H9 (cell line): ENCODE results near the gene CLMP. TPM values are rescaled to one million over a fixed set of nuclear protein-coding genes. Genes with fewer than 3 reads are reported as not detected.

Experiments
- DNase-seq: peaks from one replicate; pipeline ENCODE4 v3.0.0-alpha.2; 2017
- H2AFZ ChIP-seq: one replicate; pipeline ENCODE4 v1.6.1; 2013; ENCODE audit warnings: mild to moderate bottlenecking, low read length, control low read depth, moderate library complexity
- H2AK5ac ChIP-seq: 2 replicates; pipeline ENCODE4 v1.6.1; 2013; ENCODE audit warnings: low read length, control low read depth, mixed read lengths; ENCODE audit not compliant: insufficient read length
- H2BK120ac ChIP-seq: one replicate; pipeline ENCODE4 v1.6.1; 2013; ENCODE audit warnings: low read depth, mild to moderate bottlenecking, low read length, control low read depth, inconsistent platforms; ENCODE audit not compliant: poor library complexity, severe bottlenecking
- H2BK12ac ChIP-seq: 2 replicates; pipeline ENCODE4 v1.6.1; 2013; ENCODE audit warnings: low read length, control low read depth, mixed read lengths, low read depth; ENCODE audit not compliant: insufficient read length
- H2BK15ac ChIP-seq: 2 replicates; pipeline ENCODE4 v1.6.1; 2013; ENCODE audit warnings: low read depth, low read length, control low read depth
- H2BK20ac ChIP-seq: one replicate; pipeline ENCODE4 v1.6.1; 2013; ENCODE audit warnings: low read depth, mild to moderate bottlenecking, low read length, control low read depth, inconsistent platforms; ENCODE audit not compliant: poor library complexity, severe bottlenecking
- H2BK5ac ChIP-seq: 2 replicates; pipeline ENCODE4 v1.6.1; 2013; ENCODE audit warnings: low read length, control low read depth, mixed read lengths; ENCODE audit not compliant: insufficient read length
- H3K14ac ChIP-seq: 2 replicates; pipeline ENCODE4 v1.6.1; 2013; ENCODE audit warnings: low read length, control low read depth; ENCODE audit not compliant: insufficient read depth
- H3K18ac ChIP-seq: 2 replicates; pipeline ENCODE4 v1.6.1; 2013; ENCODE audit warnings: low read depth, mild to moderate bottlenecking, mixed read lengths, low read length, control low read depth; ENCODE audit not compliant: insufficient read length
- H3K23ac ChIP-seq: 2 replicates; pipeline ENCODE4 v1.6.1; 2013; ENCODE audit warnings: low read length, control low read depth, mixed read lengths, low read depth; ENCODE audit not compliant: insufficient read length
- H3K23me2 ChIP-seq: 2 replicates; pipeline ENCODE4 v1.6.1; 2013; ENCODE audit warnings: low read depth, mild to moderate bottlenecking, mixed read lengths, low read length, control low read depth; ENCODE audit not compliant: insufficient read length, poor library complexity, severe bottlenecking
- H3K27ac ChIP-seq: 2 replicates; pipeline ENCODE4 v1.5.1; 2013; ENCODE audit warnings: low read length, control low read depth, mixed read lengths, low read depth; ENCODE audit not compliant: insufficient read length
- H3K27me3 ChIP-seq: 2 replicates; pipeline ENCODE4 v1.6.1; 2013; ENCODE audit warnings: low read length, control low read depth, inconsistent platforms; ENCODE audit not compliant: insufficient read depth
- H3K4ac ChIP-seq: 2 replicates; pipeline ENCODE4 v1.6.1; 2013; ENCODE audit warnings: low read depth, mild to moderate bottlenecking, control low read depth, inconsistent platforms, low read length, moderate library complexity
- H3K4me1 ChIP-seq: 2 replicates; pipeline ENCODE4 v1.6.1; 2013; ENCODE audit warnings: low read length, control low read depth, inconsistent platforms; ENCODE audit not compliant: insufficient read depth
- H3K4me2 ChIP-seq: 2 replicates; pipeline ENCODE4 v1.6.1; 2013; ENCODE audit warnings: low read length, control low read depth, mixed read lengths; ENCODE audit not compliant: insufficient read length, insufficient read depth
- H3K56ac ChIP-seq: 2 replicates; pipeline ENCODE4 v1.6.1; 2013; ENCODE audit warnings: low read depth, mild to moderate bottlenecking, mixed read lengths, low read length, control low read depth; ENCODE audit not compliant: insufficient read length
- H3K79me1 ChIP-seq: 2 replicates; pipeline ENCODE4 v1.6.1; 2013; ENCODE audit warnings: low read depth, mild to moderate bottlenecking, moderate library complexity, low read length, control low read depth, inconsistent platforms; ENCODE audit not compliant: insufficient read depth, poor library complexity, severe bottlenecking
- H3K79me2 ChIP-seq: 2 replicates; pipeline ENCODE4 v1.6.1; 2013; ENCODE audit warnings: low read length, control low read depth, inconsistent platforms; ENCODE audit not compliant: insufficient read depth
- H3K9ac ChIP-seq: 2 replicates; pipeline ENCODE4 v1.6.1; 2013; ENCODE audit warnings: low read length, control low read depth, mixed read lengths; ENCODE audit not compliant: insufficient read length; ENCODE audit errors: extremely low read depth
- H3K9me3 ChIP-seq: one replicate; pipeline ENCODE4 v1.6.1; 2013; ENCODE audit warnings: low read depth, low read length, inconsistent platforms; ENCODE audit not compliant: control insufficient read depth
- H3T11ph ChIP-seq: one replicate; pipeline ENCODE4 v1.6.1; 2013; ENCODE audit warnings: mild to moderate bottlenecking, low read length, control low read depth, inconsistent platforms
- H4K20me1 ChIP-seq: one replicate; pipeline ENCODE4 v1.6.1; 2013; ENCODE audit not compliant: control insufficient read depth, insufficient read length, insufficient read depth
- H4K5ac ChIP-seq: 2 replicates; pipeline ENCODE4 v1.6.1; 2013; ENCODE audit warnings: low read depth, mild to moderate bottlenecking, mixed read lengths, low read length, control low read depth; ENCODE audit not compliant: insufficient read length
- H4K8ac ChIP-seq: replicated peaks from 2 replicates; pipeline ENCODE4 v1.6.1; 2013; ENCODE audit warnings: low read length, control low read depth, mixed read lengths, low read depth; ENCODE audit not compliant: insufficient read length
- H4K91ac ChIP-seq: 2 replicates; pipeline ENCODE4 v1.6.1; 2013; ENCODE audit warnings: low read depth, mild to moderate bottlenecking, moderate library complexity, mixed read lengths, low read length, control low read depth; ENCODE audit not compliant: insufficient read length
- H3K27ac Mint-ChIP-seq, 3 experiments: 2 replicates in 2 of 3; 3 replicates in 1 of 3; pipeline ENCODE4 v1.8.0; 2020 to 2021; ENCODE audit warnings: mixed read lengths in 3 of 3, mild to moderate bottlenecking in 1 of 3, moderate library complexity in 1 of 3
- H3K27me3 Mint-ChIP-seq: 2 replicates; pipeline ENCODE4 v1.8.0; 2021; ENCODE audit warnings: low read depth, mild to moderate bottlenecking, moderate library complexity, mixed read lengths
- H3K36me3 Mint-ChIP-seq, 3 experiments: 2 replicates in 2 of 3; 3 replicates in 1 of 3; pipeline ENCODE4 v1.8.0; 2020 to 2021; ENCODE audit warnings: low read depth in 3 of 3, mixed read lengths in 3 of 3; ENCODE audit not compliant: insufficient read depth in 1 of 3
- H3K4me1 Mint-ChIP-seq, 2 experiments: 2 replicates each; pipeline ENCODE4 v1.8.0; 2020; ENCODE audit warnings: mixed read lengths in 2 of 2
- H3K4me3 Mint-ChIP-seq, 2 experiments: 2 replicates in 1 of 2; 3 replicates in 1 of 2; pipeline ENCODE4 v1.8.0; 2020 to 2021; ENCODE audit warnings: mild to moderate bottlenecking in 2 of 2, mixed read lengths in 2 of 2, moderate library complexity in 1 of 2
- H3K9me3 Mint-ChIP-seq, 2 experiments: 2 replicates in 1 of 2; 3 replicates in 1 of 2; pipeline ENCODE4 v1.8.0; 2020; ENCODE audit warnings: mild to moderate bottlenecking in 2 of 2, mixed read lengths in 2 of 2, moderate library complexity in 1 of 2
- CTCF ChIP-seq: fragments of 200-600 bp; sonication (generic); conservative IDR thresholded peaks from 3 replicates; pipeline ENCODE4 v1.8.0; 2021; ENCODE audit warnings: antibody characterized with exemption, mild to moderate bottlenecking
- WGBS: extraction: QIAGEN DNeasy Blood & Tissue Kit; methylation state at CpG from one replicate; pipeline ENCODE4 v1.1.7; 2013; ENCODE audit warnings: missing lambda C conversion rate, low lambda C conversion rate, mixed read lengths; ENCODE audit not compliant: insufficient read length; ENCODE audit errors: extremely low coverage; 5-methylcytosine and 5-hydroxymethylcytosine counted together
- total RNA-seq: library from RNA; stranded (reverse); gene quantifications from 2 replicates; pipeline ENCODE4 v1.2.1, GENCODE V29; 2021

CLMP gene
- total RNA-seq, 1 experiment from 2014 or later = 13.8 TPM

DNA sequence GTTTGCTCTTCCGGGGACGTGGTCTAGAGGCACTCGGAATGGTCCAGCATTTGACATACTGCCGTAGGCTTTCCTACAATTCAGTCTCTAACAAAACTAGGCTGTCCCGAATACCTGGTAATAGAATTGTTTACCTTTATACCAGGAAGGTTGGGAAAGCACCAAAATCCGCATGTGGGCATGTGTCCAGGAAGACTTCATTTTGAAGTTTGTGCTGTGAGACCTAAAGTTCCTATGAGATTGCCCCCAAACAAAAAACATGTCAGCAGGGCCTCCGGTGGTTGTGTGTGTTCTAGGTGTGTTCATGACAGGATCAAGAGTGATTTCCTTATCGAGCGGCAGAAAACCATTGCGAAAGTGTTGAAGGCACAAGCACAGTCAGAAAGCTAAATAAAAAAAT is 159.2 kb downstream of the CLMP start:
- H3K27ac Mint-ChIP-seq = no peak overlapping the region
- no peaks in the 10 kb centered on the region; the same call in 1 of the 2 replicates for H3K27me3 Mint-ChIP-seq
- Histone ChIP-seq H2AFZ (no peak overlapping the region), H4K20me1 (no peaks in the 10 kb centered on the region), H2BK5ac (no peak overlapping the region), H3K9ac (no peak overlapping the region), H2BK12ac (no peak overlapping the region), H3K56ac (no peak overlapping the region), H2BK15ac (no peak overlapping the region), H2BK20ac (no peak overlapping the region), H4K91ac (no peak overlapping the region), H3K27ac (no peak overlapping the region), H2BK120ac (no peak overlapping the region), H3T11ph (no peak overlapping the region), H3K23me2 (no peaks in the 10 kb centered on the region), H2AK5ac (no peak overlapping the region), H3K4me2 (no peak overlapping the region), H3K79me1 (no peaks in the 10 kb centered on the region), H4K5ac (no peak overlapping the region), H3K79me2 (no peaks in the 10 kb centered on the region), H3K9me3 (no peaks in the 10 kb centered on the region), H3K18ac (no peak overlapping the region), H3K4ac (no peak overlapping the region), H4K8ac (no peak overlapping the region), H3K27me3 (no peaks in the 10 kb centered on the region), H3K23ac (no peak overlapping the region), H3K14ac (no peak overlapping the region), H3K4me1 (no peaks in the 10 kb centered on the region)
- H3K4me1 Mint-ChIP-seq = 0 out of 4 replicates have a peak, but pooled peaks cover under 1% of the 10 kb centered on the region in 2 experiments
- no peaks in the 10 kb centered on the region for H3K36me3 Mint-ChIP-seq
- DNase-seq = no peak
- no CpG with 5 or more reads among the region's 10 CpGs for WGBS
- H3K4me3 Mint-ChIP-seq = no peak overlapping the region
- TF ChIP-seq CTCF = no peak
- no peaks in the 10 kb centered on the region for H3K9me3 Mint-ChIP-seq
